NT2/D1 (cell line): ENCODE results near the gene ARMH1.

Experiments used
- DNase-seq: peaks from one replicate; pipeline ENCODE4 v3.0.0-alpha.2; 2011; ENCODE audit warnings: low read depth, low spot score
- H3K27me3 ChIP-seq: 2 replicates; pipeline ENCODE4 v1.6.0; 2011; ENCODE audit warnings: mild to moderate bottlenecking; ENCODE audit not compliant: insufficient read length, insufficient read depth
- H3K36me3 ChIP-seq: 2 replicates; pipeline ENCODE4 v1.6.1; 2011; ENCODE audit warnings: mild to moderate bottlenecking, low read length, mixed read lengths; ENCODE audit not compliant: insufficient read depth, insufficient read length
- H3K4me1 ChIP-seq: 2 replicates; pipeline ENCODE4 v1.5.1; 2011; ENCODE audit not compliant: insufficient read depth, insufficient read length
- H3K4me3 ChIP-seq: 2 replicates; pipeline ENCODE4 v1.5.1; 2011; ENCODE audit warnings: low read depth; ENCODE audit not compliant: insufficient read length
- H3K9ac ChIP-seq: 2 replicates; pipeline ENCODE4 v1.6.0; 2011; ENCODE audit warnings: low read depth; ENCODE audit not compliant: insufficient read length
- H3K9me3 ChIP-seq: 2 replicates; pipeline ENCODE4 v1.5.1; 2011; ENCODE audit warnings: mild to moderate bottlenecking, low read length; ENCODE audit not compliant: insufficient read depth
- SUZ12 ChIP-seq: IDR thresholded peaks from 2 replicates; pipeline ENCODE4 v1.6.1; 2011; ENCODE audit not compliant: insufficient read length, insufficient read depth; ENCODE audit errors: extremely low read depth
- YY1 ChIP-seq: IDR thresholded peaks from 2 replicates; pipeline ENCODE4 v1.6.1; 2011; ENCODE audit not compliant: insufficient read length, insufficient read depth
- ZNF274 ChIP-seq: IDR thresholded peaks from 2 replicates; pipeline ENCODE4 v1.6.1; 2011; ENCODE audit warnings: mild to moderate bottlenecking, low read depth, low read length

Gene ARMH1

GRCh38 chr1:44672961-44673674 is 1.4 kb upstream of the ARMH1 start:
- Histone ChIP-seq H3K27me3 (no peaks in the 10 kb centered on the region), H3K4me1 (peaks cover 14% of the 10 kb centered on the region), H3K9me3 (no peaks in the 10 kb centered on the region), H3K9ac (peak overlapping the region; percentile 79), H3K36me3 (peaks cover 4% of the 10 kb centered on the region), H3K4me3 (peak overlapping the region; percentile 78)
- TF ChIP-seq ZNF274 (no peak), YY1 (no peak)
- DNase-seq = no peak

DNA sequence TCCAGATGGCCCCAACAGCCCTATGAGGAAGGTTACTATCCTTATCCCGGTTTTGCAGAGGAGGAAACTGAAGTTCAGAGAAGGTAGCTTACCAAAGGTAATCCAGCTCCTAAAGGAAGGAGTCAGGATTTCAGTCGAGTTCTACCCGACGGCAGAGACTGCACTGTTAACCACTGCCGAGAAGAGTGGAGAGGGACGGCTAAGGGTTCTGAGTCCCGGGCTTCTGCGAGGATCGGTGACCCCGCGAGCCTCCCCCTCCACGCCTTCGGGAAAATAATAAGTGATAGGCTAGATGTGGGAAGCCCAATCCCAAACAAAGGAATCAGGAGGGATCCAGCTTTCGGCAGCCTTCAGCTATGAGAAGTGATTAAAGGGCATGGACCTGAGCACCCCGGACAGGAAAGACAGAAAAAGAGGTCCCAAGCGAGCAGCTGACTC is 820 bp upstream of the ARMH1 start:
- peaks cover 14% of the 10 kb centered on the region for H3K4me1 ChIP-seq

DNA sequence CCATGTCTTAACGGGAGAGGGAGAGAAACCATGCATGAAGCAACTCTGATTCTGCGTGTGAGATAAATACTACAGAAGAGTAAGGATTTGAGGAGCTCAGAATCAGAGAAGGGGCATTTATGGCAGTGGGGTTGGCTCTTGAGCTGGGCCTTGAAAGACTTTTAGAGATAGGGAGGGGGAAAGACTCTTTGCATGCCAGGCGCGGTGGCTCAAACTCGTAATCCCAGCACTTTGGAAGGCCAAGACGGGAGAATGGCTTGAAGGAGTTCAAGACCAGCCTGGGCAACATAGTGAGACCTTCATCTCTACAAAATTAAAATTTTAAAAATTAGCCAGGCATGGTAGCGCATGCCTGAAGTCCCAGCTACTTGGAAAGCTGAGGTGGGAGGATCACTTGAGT is 672 bp downstream of the ARMH1 start:
- H3K9me3 ChIP-seq = no peaks in the 10 kb centered on the region
- no peak for DNase-seq
- H3K4me3 ChIP-seq = peak overlapping the region; percentile 78
- H3K9ac ChIP-seq = peak overlapping the region; percentile 74
- peaks cover 14% of the 10 kb centered on the region for H3K4me1 ChIP-seq
- H3K27me3 ChIP-seq = no peaks in the 10 kb centered on the region
- H3K36me3 ChIP-seq = no peaks in the 10 kb centered on the region
- TF ChIP-seq ZNF274 (no peak), SUZ12 (no peak), YY1 (no peak)

More for the DNA sequence above, 820 bp upstream of the ARMH1 start:
- Histone ChIP-seq H3K27me3 (no peaks in the 10 kb centered on the region), H3K4me3 (peak overlapping the region; percentile 78), H3K36me3 (peaks cover 4% of the 10 kb centered on the region), H3K9me3 (no peaks in the 10 kb centered on the region), H3K9ac (peak overlapping the region; percentile 79)
- TF ChIP-seq YY1 (no peak), ZNF274 (no peak), SUZ12 (no peak)
- no peak for DNase-seq

- Histone ChIP-seq H3K4me1 (peaks cover 8% of the 10 kb centered on the region), H3K4me3 (no peak overlapping the region), H3K27me3 (no peaks in the 10 kb centered on the region), H3K36me3 (no peaks in the 10 kb centered on the region), H3K9me3 (no peaks in the 10 kb centered on the region), H3K9ac (no peak overlapping the region)
- TF ChIP-seq SUZ12 = no peak
- TF ChIP-seq YY1 = no peak
- TF ChIP-seq ZNF274 = no peak
- no peak for DNase-seq
Observed at GRCh38 chr1:44676484-44677200, 2.1 kb downstream of the ARMH1 start.

- no peak overlapping the region for H3K4me3 ChIP-seq
- no peaks in the 10 kb centered on the region for H3K27me3 ChIP-seq
- no peaks in the 10 kb centered on the region for H3K36me3 ChIP-seq
- peaks cover 14% of the 10 kb centered on the region for H3K4me1 ChIP-seq
- no peaks in the 10 kb centered on the region for H3K9me3 ChIP-seq
- H3K9ac ChIP-seq = no peak overlapping the region
- no peak for DNase-seq
- no peak for TF ChIP-seq SUZ12
- TF ChIP-seq ZNF274 = no peak
- TF ChIP-seq YY1 = no peak
Observed at GRCh38 chr1:44677201-44677766, 2.8 kb downstream of the ARMH1 start.

DNA sequence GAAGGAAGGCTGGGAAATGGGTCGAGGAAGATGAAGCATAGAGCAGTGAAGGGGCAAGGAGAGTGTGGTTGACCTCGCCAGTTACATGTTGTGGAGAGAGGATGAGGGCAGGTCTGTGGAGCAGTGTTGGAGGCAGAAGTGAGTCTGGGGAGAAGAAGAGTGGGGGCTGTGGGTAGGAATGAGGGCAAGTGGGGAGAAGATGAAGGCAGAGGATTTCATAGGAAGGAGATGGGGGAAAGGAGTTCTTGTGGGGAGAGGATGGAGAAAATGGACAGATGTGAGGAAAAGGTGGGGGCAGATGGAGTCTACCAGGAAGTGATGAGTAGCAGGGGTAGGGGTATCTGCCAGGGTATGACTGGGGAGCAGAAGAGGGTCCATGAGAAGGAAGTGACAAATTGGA is 3.6 kb downstream of the ARMH1 start:
- Histone ChIP-seq H3K36me3 (no peaks in the 10 kb centered on the region), H3K9me3 (no peaks in the 10 kb centered on the region), H3K27me3 (no peaks in the 10 kb centered on the region), H3K4me3 (no peak overlapping the region), H3K9ac (no peak overlapping the region), H3K4me1 (peaks cover 9% of the 10 kb centered on the region)
- TF ChIP-seq ZNF274 = no peak
- TF ChIP-seq SUZ12 = no peak
- TF ChIP-seq YY1 = no peak
- no peak for DNase-seq

GRCh38 chr1:44678626-44679025 is 4.1 kb downstream of the ARMH1 start:
- no peaks in the 10 kb centered on the region for H3K27me3 ChIP-seq
- H3K36me3 ChIP-seq = no peaks in the 10 kb centered on the region
- no peak overlapping the region for H3K4me3 ChIP-seq
- no peak overlapping the region for H3K9ac ChIP-seq
- peaks cover 6% of the 10 kb centered on the region for H3K4me1 ChIP-seq
- DNase-seq = no peak
- TF ChIP-seq SUZ12 = no peak
- no peak for TF ChIP-seq ZNF274
- no peak for TF ChIP-seq YY1
- H3K9me3 ChIP-seq = no peaks in the 10 kb centered on the region
